B cell (primary cell): ENCODE data around the gene SFXN5. TPM values are rescaled to one million over a fixed set of nuclear protein-coding genes. Genes with fewer than 3 reads are reported as not detected.

Source experiments
- ATAC-seq: fragments of 200-7000 bp; cut with Tn5 transposase; one replicate; pipeline ENCODE4 v1.10.0; 2021; ENCODE audit warnings: low read depth, mild to moderate bottlenecking, moderate number of reproducible peaks, moderate library complexity
- CTCF ChIA-PET: fragments of 350-600 bp; sonication (Branson Sonifier 250); formaldehyde crosslinking; loops from one replicate; lab custom pipeline; 2021; ENCODE audit warnings: antibody characterized with exemption, inconsistent platforms; lab: Charles Lee
- POLR2A ChIA-PET: fragments of 350-600 bp; sonication (Branson Sonifier 250); formaldehyde crosslinking; loops from one replicate; lab custom pipeline; 2021; ENCODE audit warnings: antibody characterized with exemption; lab: Charles Lee
- DNase-seq: peaks from one replicate; pipeline ENCODE4 v3.0.0; 2013
- H2AFZ ChIP-seq: 2 replicates; pipeline ENCODE4 v1.6.1; 2012; ENCODE audit warnings: mild to moderate bottlenecking, low read depth, low read length; ENCODE audit not compliant: insufficient read depth, poor library complexity, severe bottlenecking
- H3K27ac ChIP-seq, 2 donors: 1 replicate in 1 of 2; 2 replicates in 1 of 2; pipeline ENCODE4 v1.5.1; 2012 to 2013; ENCODE audit warnings: low read length in 2 of 2, mild to moderate bottlenecking in 2 of 2, moderate library complexity in 1 of 2
- H3K27me3 ChIP-seq, 4 experiments: fragments of 200-600 bp in 1 of 4; sonication (generic) in 1 of 4; replicated peaks in 1 of 4; 1 replicate in 2 of 4; 2 replicates in 2 of 4; pipeline versions ENCODE4 v1.6.1 to v1.7.0; 2013 to 2016; ENCODE audit warnings: low read length in 3 of 4, mild to moderate bottlenecking in 2 of 4, mixed read lengths in 1 of 4, moderate library complexity in 1 of 4; ENCODE audit not compliant: insufficient read depth in 4 of 4, control insufficient read depth in 3 of 4; ENCODE audit errors: control extremely low read depth in 1 of 4
- H3K36me3 ChIP-seq, 2 experiments: replicated peaks in 1 of 2; 1 replicate in 1 of 2; 2 replicates in 1 of 2; pipeline versions ENCODE4 v1.6.1 to v1.7.1; 2013; ENCODE audit warnings: low read length in 1 of 2; ENCODE audit not compliant: insufficient read depth in 2 of 2, control insufficient read depth in 1 of 2; ENCODE audit errors: control extremely low read depth in 1 of 2, extremely low read depth in 1 of 2
- H3K4me1 ChIP-seq, 2 donors: fragments of 200-600 bp in 1 of 2; sonication (generic) in 1 of 2; 1 replicate in 1 of 2; 2 replicates in 1 of 2; pipeline versions ENCODE4 v1.5.1 to v1.6.1; 2013 to 2017; ENCODE audit warnings: low read length in 2 of 2; ENCODE audit not compliant: control insufficient read depth in 2 of 2, insufficient read depth in 2 of 2
- H3K4me2 ChIP-seq: replicated peaks from 2 replicates; pipeline ENCODE3; 2012; ENCODE audit warnings: mild to moderate bottlenecking, low read depth, low read length; ENCODE audit not compliant: poor library complexity, severe bottlenecking
- H3K4me3 ChIP-seq, 5 experiments: fragments of 200-600 bp in 1 of 5; sonication (generic) in 1 of 5; 1 replicate in 3 of 5; 2 replicates in 2 of 5; pipeline versions ENCODE4 v1.5.1 to v1.7.0; 2011 to 2016; ENCODE audit warnings: low read length in 4 of 5, mild to moderate bottlenecking in 4 of 5, low read depth in 2 of 5, control low read depth in 1 of 5, moderate library complexity in 1 of 5; ENCODE audit not compliant: insufficient read depth in 1 of 5; ENCODE audit errors: control extremely low read depth in 1 of 5, extremely low read depth in 1 of 5
- H3K79me2 ChIP-seq: fragments of 200-600 bp; sonication (generic); one replicate; pipeline ENCODE4 v1.6.0; 2016; ENCODE audit warnings: low read length; ENCODE audit not compliant: control insufficient read depth, insufficient read depth
- H3K9ac ChIP-seq: fragments of 200-600 bp; sonication (generic); 2 replicates; pipeline ENCODE4 v1.6.1; 2017; ENCODE audit warnings: mild to moderate bottlenecking, low read length, moderate library complexity
- H3K9me3 ChIP-seq, 3 donors: one replicate each; pipeline versions ENCODE4 v1.6.1 to v1.7.1; 2013; ENCODE audit warnings: low read length in 2 of 3; ENCODE audit not compliant: control insufficient read depth in 2 of 3, insufficient read depth in 1 of 3; ENCODE audit errors: control extremely low read depth in 1 of 3
- H4K20me1 ChIP-seq: 2 replicates; pipeline ENCODE4 v1.6.0; 2012; ENCODE audit warnings: mild to moderate bottlenecking, low read length; ENCODE audit not compliant: insufficient read depth, control insufficient read depth, poor library complexity, severe bottlenecking
- H3K27ac Mint-ChIP-seq: one replicate; pipeline ENCODE4 v1.8.0; 2021; ENCODE audit warnings: mixed read lengths
- H3K27me3 Mint-ChIP-seq: one replicate; pipeline ENCODE4 v1.8.0; 2021; ENCODE audit warnings: mixed read lengths
- H3K4me1 Mint-ChIP-seq: one replicate; pipeline ENCODE4 v1.8.0; 2021; ENCODE audit warnings: mixed read lengths
- H3K4me3 Mint-ChIP-seq: one replicate; pipeline ENCODE4 v1.8.0; 2021; ENCODE audit warnings: mixed read lengths
- H3K9me3 Mint-ChIP-seq: one replicate; pipeline ENCODE4 v1.8.0; 2022; ENCODE audit warnings: mixed read lengths; ENCODE audit not compliant: insufficient read depth
- EZH2 ChIP-seq: IDR thresholded peaks from 2 replicates; pipeline ENCODE4 v1.6.1; 2012; ENCODE audit warnings: borderline replicate concordance, low read depth, mild to moderate bottlenecking, moderate library complexity, low read length; ENCODE audit not compliant: insufficient read depth, poor library complexity, severe bottlenecking
- WGBS: methylation state at CpG from one replicate; pipeline ENCODE4 v1.1.5; 2013; ENCODE audit warnings: missing lambda C conversion rate; ENCODE audit not compliant: insufficient coverage; 5-methylcytosine and 5-hydroxymethylcytosine counted together
- intact Hi-C: fragments of 100-400 bp; cut with micrococcal nuclease; formaldehyde crosslinking; loops from one replicate; pipeline ENCODE4 v1.10.0; 2022
- polyA plus RNA-seq: library from polyadenylated mRNA; depleted of rRNA; stranded (reverse); fragments of >200 nt; gene quantifications from 2 replicates; pipeline ENCODE4 v1.2.3, GENCODE V29; 2012
- total RNA-seq, 2 donors: library from RNA; stranded (reverse); fragments of 120-200 nt in 1 of 2; gene quantifications; 1 replicate in 1 of 2; 2 replicates in 1 of 2; pipeline versions ENCODE4 v1.2.3 to v1.2.4, GENCODE V29; 2013 to 2022
- TF ChIP-seq, protein P1 (sequence below): fragments of 200-600 bp; IDR thresholded peaks from one replicate; pipeline ENCODE4 v1.8.0; 2022; ENCODE audit warnings: antibody characterized with exemption, mild to moderate bottlenecking

Gene SFXN5
- total and polyA plus RNA-seq, 2 donors (not counting 1 experiment from before 2014, with no cell fraction given): 8.0 to 16.9 TPM

DNA sequence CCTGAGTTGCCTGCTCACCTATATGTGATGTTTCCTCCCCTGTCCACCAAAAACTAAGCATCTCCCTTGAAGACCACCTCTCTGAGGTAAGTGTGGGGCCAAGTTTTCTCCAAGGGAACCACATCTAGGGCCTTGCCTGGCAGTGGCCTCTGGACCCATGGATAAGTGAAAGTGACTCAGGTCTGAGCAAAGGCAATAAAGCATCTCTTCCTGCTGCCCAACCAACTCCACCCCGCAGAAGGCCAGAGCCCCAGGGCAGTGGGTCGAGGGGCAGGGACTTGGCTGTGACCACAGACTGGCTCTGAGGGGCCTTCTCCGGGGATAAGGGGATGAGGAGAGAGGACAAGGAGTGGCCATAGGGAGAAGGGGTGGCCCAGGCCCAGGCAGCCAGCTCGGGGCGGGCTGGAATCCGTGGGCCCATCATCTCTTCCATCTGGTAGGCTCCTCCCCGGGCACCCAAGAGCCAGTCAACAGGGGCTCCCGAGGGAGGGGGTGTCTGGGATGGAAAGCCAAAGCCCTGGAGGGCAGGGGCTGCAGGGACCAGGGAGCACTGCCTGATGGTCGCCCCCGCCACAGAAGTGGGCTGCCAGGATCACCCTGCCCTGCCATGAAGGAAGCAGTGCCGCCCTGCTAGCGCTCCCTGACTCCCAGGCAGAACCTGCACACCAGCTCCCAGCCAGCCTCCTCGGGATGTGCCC lies 120.8 kb downstream of the SFXN5 start:
- Histone ChIP-seq H3K27me3 (no peaks in the 10 kb centered on the region), H3K79me2 (no peaks in the 10 kb centered on the region), H3K4me3 (no peak overlapping the region), H3K4me2 (no peak overlapping the region), H2AFZ (no peak overlapping the region), H3K9me3 (no peaks in the 10 kb centered on the region), H3K4me1 (peaks cover 0 to 3% of the 10 kb centered on the region in 2 donors), H3K36me3 (no peaks in the 10 kb centered on the region), H4K20me1 (no peaks in the 10 kb centered on the region), H3K27ac (no peak overlapping the region), H3K9ac (no peak overlapping the region)
- ChIA-PET POLR2A (no interaction called here), CTCF (no interaction called here)
- Mint-ChIP-seq H3K27ac (no peak overlapping the region), H3K27me3 (no peaks in the 10 kb centered on the region), H3K4me1 (no peaks in the 10 kb centered on the region), H3K4me3 (no peak overlapping the region), H3K9me3 (no peaks in the 10 kb centered on the region)
- DNase-seq (no peak), ATAC-seq (no peak)
- TF ChIP-seq EZH2: no peak
- TF ChIP-seq, protein P1, sequence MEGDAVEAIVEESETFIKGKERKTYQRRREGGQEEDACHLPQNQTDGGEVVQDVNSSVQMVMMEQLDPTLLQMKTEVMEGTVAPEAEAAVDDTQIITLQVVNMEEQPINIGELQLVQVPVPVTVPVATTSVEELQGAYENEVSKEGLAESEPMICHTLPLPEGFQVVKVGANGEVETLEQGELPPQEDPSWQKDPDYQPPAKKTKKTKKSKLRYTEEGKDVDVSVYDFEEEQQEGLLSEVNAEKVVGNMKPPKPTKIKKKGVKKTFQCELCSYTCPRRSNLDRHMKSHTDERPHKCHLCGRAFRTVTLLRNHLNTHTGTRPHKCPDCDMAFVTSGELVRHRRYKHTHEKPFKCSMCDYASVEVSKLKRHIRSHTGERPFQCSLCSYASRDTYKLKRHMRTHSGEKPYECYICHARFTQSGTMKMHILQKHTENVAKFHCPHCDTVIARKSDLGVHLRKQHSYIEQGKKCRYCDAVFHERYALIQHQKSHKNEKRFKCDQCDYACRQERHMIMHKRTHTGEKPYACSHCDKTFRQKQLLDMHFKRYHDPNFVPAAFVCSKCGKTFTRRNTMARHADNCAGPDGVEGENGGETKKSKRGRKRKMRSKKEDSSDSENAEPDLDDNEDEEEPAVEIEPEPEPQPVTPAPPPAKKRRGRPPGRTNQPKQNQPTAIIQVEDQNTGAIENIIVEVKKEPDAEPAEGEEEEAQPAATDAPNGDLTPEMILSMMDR: no peak
- 97% methylated on average over 11 of the region's 13 CpGs for WGBS
- intact Hi-C loops: no loop called here

DNA sequence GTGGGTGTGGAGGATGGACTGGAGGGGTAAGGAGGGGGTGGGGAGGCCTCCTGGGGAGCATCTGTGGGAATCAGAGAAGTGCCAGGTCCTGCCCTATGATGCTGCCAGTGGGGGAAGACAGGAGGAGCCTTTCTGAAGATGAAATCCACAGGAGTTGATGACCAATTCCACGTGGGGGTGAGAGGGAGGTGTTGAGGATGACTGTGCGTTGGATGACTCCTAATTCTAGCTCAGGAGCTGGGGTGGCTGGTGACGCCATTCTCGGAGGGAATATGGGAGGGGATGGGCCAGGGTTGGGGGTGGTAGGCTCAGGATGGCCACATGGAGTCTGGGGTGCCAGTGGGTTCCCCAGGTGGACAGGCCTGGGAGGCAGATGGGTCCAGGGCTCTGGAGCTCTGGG lies 121.9 kb downstream of the SFXN5 start:
- TF ChIP-seq, protein P1: no peak
- no peak for TF ChIP-seq EZH2
- Mint-ChIP-seq H3K4me1 (no peaks in the 10 kb centered on the region), H3K27ac (no peak overlapping the region), H3K27me3 (no peaks in the 10 kb centered on the region), H3K9me3 (no peaks in the 10 kb centered on the region), H3K4me3 (no peak overlapping the region)
- ChIA-PET POLR2A (no interaction called here), CTCF (no interaction called here)
- H2AFZ ChIP-seq: no peak overlapping the region
- no peaks in the 10 kb centered on the region for H3K79me2 ChIP-seq
- no peak overlapping the region for H3K27ac ChIP-seq
- intact Hi-C loops: no loop called here
- 100% methylated on average over 4 of the region's 4 CpGs for WGBS
- no peaks in the 10 kb centered on the region for H3K36me3 ChIP-seq
- no peak overlapping the region for H3K9ac ChIP-seq
- H3K4me3 ChIP-seq: no peak overlapping the region
- no peak for DNase-seq
- no peak overlapping the region for H3K4me2 ChIP-seq
- H3K4me1 ChIP-seq: peaks cover 0 to 3% of the 10 kb centered on the region in 2 donors
- H4K20me1 ChIP-seq: no peaks in the 10 kb centered on the region
- no peaks in the 10 kb centered on the region for H3K9me3 ChIP-seq
- no peaks in the 10 kb centered on the region for H3K27me3 ChIP-seq
- no peak for ATAC-seq
